AG04449 (cell line): ENCODE measurements around the gene PCDHB11.
"Not testable (repeated sequence)": the region's sequence is repeated elsewhere in the genome, so short reads cannot be mapped to it uniquely, and the experiment has no call there.

Source experiments
- CTCF ChIA-PET: fragments of 350-600 bp; formaldehyde crosslinking; extraction: SDS; loops from one replicate; lab custom pipeline; 2021; ENCODE audit warnings: antibody characterized with exemption; lab: Yijun Ruan, JAX
- POLR2A ChIA-PET: fragments of 400-600, 350-600 bp; formaldehyde crosslinking; extraction: SDS; loops from one replicate; lab custom pipeline; 2020; ENCODE audit warnings: antibody characterized with exemption, inconsistent platforms; lab: Yijun Ruan, JAX
- DNase-seq: peaks from one replicate; pipeline ENCODE4 v3.0.0-alpha.2; 2010; ENCODE audit warnings: low read depth, low spot score
- H3K4me3 ChIP-seq: 2 replicates; pipeline ENCODE4 v1.5.1; 2011; ENCODE audit warnings: low read depth, mild to moderate bottlenecking, control low read depth, low read length
- CTCF ChIP-seq: IDR thresholded peaks from one replicate; pipeline ENCODE4 v1.5.1; 2011; ENCODE audit warnings: mild to moderate bottlenecking, moderate library complexity, low read length, control low read depth, inconsistent platforms; ENCODE audit not compliant: insufficient read depth; ENCODE audit errors: missing control alignments

PCDHB11 gene

DNA sequence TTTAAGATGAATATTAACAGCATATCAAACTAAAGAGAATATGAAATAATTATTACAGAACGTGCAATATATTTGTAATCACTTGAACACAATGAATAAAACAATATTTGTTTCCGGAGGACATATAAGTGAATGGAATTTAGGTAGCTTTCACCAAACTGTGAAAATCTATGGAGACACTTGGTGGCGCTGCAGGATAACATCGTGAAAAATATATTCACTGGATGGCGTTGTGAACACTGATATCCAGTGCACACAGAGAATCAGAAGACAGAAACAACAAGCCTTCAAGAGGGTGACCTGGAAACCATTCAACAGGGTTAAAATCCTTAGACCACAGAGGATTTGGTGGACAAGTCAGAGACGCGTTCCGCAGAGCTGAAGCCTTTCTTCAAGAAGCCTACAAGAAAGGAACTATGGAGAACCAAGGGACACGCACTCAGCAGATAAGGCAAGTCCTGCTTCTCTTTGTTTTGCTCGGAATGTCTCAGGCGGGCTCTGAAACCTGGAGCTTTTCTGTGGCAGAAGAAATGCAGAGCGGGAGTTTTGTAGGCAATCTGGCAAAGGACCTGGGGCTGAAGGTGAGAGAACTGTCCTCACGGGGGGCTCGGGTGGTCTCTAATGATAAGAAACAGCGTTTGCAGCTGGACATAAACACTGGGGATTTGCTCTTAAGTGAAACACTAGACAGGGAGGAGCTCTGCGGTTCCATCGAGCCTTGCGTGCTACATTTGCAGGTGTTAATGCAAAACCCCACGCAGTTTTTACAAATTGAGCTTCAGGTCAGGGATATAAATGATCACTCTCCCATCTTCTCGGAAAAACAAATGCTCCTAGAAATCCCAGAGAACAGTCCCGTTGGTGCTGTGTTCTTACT is at the start of gene PCDHB11:
PCDHB11 (plus strand) TSS at position 269 of the 877 bp plus-strand sequence; CDS start at position 417, 148 bp downstream.
- no peak for DNase-seq
- TF ChIP-seq CTCF: no peak
- CTCF ChIA-PET: interaction anchor here (0.6 to 2.3 kb wide), 6 partner anchors 9 to 365 kb away, joined by 3 to 15 read pairs (median 3); partner anchors contain the start of genes PCDHB12 and PCDHB8
- no peak within 1 kb of the TSS for H3K4me3 ChIP-seq
- POLR2A ChIA-PET: interaction anchor here (0.6 kb wide), 1 partner anchor 393 kb away, joined by 4 read pairs; no protein-coding TSS in a partner anchor

DNA sequence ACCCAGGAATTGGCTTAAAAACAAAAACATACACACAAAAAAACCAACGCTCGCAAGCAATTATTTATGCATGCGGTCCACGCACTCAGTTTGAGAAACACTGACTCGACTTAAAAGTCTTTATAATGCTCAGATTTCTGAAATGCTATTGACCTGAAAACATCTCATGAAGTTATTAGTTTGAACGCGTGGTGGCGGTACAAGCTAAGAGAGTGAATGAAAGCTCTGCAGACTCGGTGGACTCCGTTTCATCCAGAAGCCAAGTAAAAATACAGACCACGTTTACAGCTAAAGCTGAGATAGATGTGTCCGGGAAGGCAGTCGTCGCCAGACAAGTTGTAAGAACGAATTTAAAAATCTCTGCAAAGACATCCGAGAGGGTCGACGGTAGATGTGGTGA is 49.6 kb upstream of the PCDHB11 start, which contains the start of gene PCDHB6:
PCDHB6 (plus strand) TSS at position 246 of the 400 bp plus-strand sequence. CDS start 201 bp downstream, outside the sequence.
- no peak for TF ChIP-seq CTCF
- ChIA-PET CTCF (interaction anchor here (1.0 to 1.9 kb wide), 4 partner anchors 23 to 417 kb away, joined by 5 to 10 read pairs (median 6); partner anchors contain the start of gene PCDHB7), POLR2A (no interaction called here)
- DNase-seq: no peak
- no peak within 1 kb of the TSS; the same call in 1 of the 2 replicates for H3K4me3 ChIP-seq

- ChIA-PET POLR2A (no interaction called here), CTCF (interaction anchor here (1.0 to 1.9 kb wide), 4 partner anchors 22 to 417 kb away, joined by 5 to 10 read pairs (median 6); partner anchors contain the start of gene PCDHB7)
- H3K4me3 ChIP-seq: no peak overlapping the region; the same call in 1 of the 2 replicates
- no peak for TF ChIP-seq CTCF
- DNase-seq: no peak
These were observed 49.0 kb upstream of the PCDHB11 start for GRCh38 chr5:141150224-141150992.

DNA sequence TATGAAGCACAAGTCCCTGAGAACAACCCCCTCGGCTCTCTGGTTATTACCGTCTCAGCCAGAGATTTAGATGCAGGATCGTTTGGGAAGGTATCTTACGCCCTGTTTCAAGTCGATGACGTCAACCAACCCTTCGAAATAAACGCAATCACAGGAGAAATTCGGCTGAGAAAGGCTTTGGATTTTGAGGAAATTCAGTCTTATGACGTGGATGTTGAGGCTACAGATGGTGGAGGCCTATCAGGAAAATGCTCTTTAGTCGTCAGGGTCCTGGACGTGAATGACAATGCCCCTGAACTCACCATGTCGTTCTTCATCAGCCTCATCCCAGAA is 48.5 kb upstream of the PCDHB11 start:
- no peak for TF ChIP-seq CTCF
- CTCF ChIA-PET: interaction anchor here (1.3 to 1.9 kb wide), 2 partner anchors 413 to 416 kb away, joined by 7 to 10 read pairs; no protein-coding TSS in a partner anchor
- DNase-seq: no peak
- H3K4me3 ChIP-seq: no peak overlapping the region
- POLR2A ChIA-PET: no interaction called here

DNA sequence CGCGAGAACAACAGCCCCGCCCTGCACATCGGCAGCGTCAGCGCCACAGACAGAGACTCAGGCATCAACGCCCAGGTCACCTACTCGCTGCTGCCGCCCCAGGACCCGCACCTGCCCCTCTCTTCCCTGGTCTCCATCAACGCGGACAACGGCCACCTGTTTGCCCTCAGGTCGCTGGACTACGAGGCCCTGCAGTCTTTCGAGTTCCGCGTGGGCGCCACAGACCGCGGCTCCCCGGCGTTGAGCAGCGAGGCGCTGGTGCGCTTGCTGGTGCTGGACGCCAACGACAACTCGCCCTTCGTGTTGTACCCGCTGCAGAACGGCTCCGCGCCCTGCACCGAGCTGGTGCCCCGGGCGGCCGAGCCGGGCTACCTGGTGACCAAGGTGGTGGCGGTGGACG is 47.8 kb upstream of the PCDHB11 start:
- DNase-seq, H3K4me3 ChIP-seq, CTCF ChIA-PET, POLR2A ChIA-PET: not testable (repeated sequence)

GRCh38 chr5:141152096-141152495 is 47.3 kb upstream of the PCDHB11 start:
- DNase-seq, CTCF ChIA-PET, POLR2A ChIA-PET, H3K4me3 ChIP-seq: not testable (repeated sequence)
